H1 (cell line): Measurements from ENCODE around the gene MMEL1. TPM values are rescaled to one million over a fixed set of nuclear protein-coding genes. Genes with fewer than 3 reads are reported as not detected.

Source experiments
- CHD1 ChIP-seq: IDR thresholded peaks from 2 replicates; pipeline ENCODE4 v1.6.1; 2012; ENCODE audit warnings: low read depth, low read length, improper control_type of control experiment
- HDAC2 ChIP-seq, 2 experiments: fragments of 300-600 bp in 1 of 2; sonication (generic) in 1 of 2; IDR thresholded peaks; 2 replicates each; pipeline ENCODE4 v1.6.1; 2011 to 2012; ENCODE audit warnings: low read depth in 2 of 2, low read length in 2 of 2, mild to moderate bottlenecking in 2 of 2, moderate library complexity in 2 of 2, borderline replicate concordance in 1 of 2, inconsistent platforms in 1 of 2
- SIN3A ChIP-seq, 2 experiments: IDR thresholded peaks in 1 of 2; conservative IDR thresholded peaks in 1 of 2; 2 replicates each; pipeline ENCODE4 v1.6.1; 2011 to 2012; ENCODE audit warnings: low read length in 2 of 2, improper control_type of control experiment in 1 of 2, low read depth in 1 of 2, mild to moderate bottlenecking in 1 of 2
- TCF12 ChIP-seq: IDR thresholded peaks from 2 replicates; pipeline ENCODE4 v1.6.1; 2011; ENCODE audit warnings: low read depth, mild to moderate bottlenecking, low read length
- polyA plus RNA-seq, 7 experiments: library from polyadenylated mRNA; depleted of rRNA in 3 of 7; stranded (reverse) in 5 of 7; unstranded in 2 of 7; fragments of >200 nt in 5 of 7; fragments of 200-250 nt in 2 of 7; gene quantifications; 1 replicate in 5 of 7; 2 replicates in 1 of 7; 4 replicates in 1 of 7; pipeline versions ENCODE4 v1.2.1 to v1.2.3, GENCODE V29; 2011 to 2013; ENCODE audit warnings: missing spikeins in 2 of 7, mixed read lengths in 2 of 7
- total RNA-seq: library from RNA; stranded (reverse); fragmentation: NEBNext Ultra II Directional; extraction: Animal tissue kit (Norgen Biotek cat#: 25700); gene quantifications from 2 replicates; pipeline ENCODE4 v1.2.1, GENCODE V29; 2021
- TF ChIP-seq, protein P1 (sequence below): fragments of 300-600 bp; sonication (generic); IDR thresholded peaks from 2 replicates; pipeline ENCODE4 v1.7.1; 2012; ENCODE audit warnings: low read length, moderate library complexity, mild to moderate bottlenecking, inconsistent platforms; ENCODE audit not compliant: insufficient replicate concordance
- TF ChIP-seq, protein P2 (sequence below), 3 experiments: IDR thresholded peaks; 1 replicate in 2 of 3; 2 replicates in 1 of 3; pipeline versions ENCODE4 v1.5.1 to v1.6.1; 2011; ENCODE audit warnings: low read length in 3 of 3, mild to moderate bottlenecking in 3 of 3, inconsistent platforms in 2 of 3, low read depth in 1 of 3, moderate library complexity in 1 of 3; ENCODE audit not compliant: insufficient read depth in 1 of 3; ENCODE audit errors: control extremely low read depth in 1 of 3

Gene MMEL1
- total and polyA plus RNA-seq, 2 of the 8 experiments (the other 6 are each of a cell fraction or from before 2014, with no cell fraction given), result 0.91 to 1.7 TPM

DNA sequence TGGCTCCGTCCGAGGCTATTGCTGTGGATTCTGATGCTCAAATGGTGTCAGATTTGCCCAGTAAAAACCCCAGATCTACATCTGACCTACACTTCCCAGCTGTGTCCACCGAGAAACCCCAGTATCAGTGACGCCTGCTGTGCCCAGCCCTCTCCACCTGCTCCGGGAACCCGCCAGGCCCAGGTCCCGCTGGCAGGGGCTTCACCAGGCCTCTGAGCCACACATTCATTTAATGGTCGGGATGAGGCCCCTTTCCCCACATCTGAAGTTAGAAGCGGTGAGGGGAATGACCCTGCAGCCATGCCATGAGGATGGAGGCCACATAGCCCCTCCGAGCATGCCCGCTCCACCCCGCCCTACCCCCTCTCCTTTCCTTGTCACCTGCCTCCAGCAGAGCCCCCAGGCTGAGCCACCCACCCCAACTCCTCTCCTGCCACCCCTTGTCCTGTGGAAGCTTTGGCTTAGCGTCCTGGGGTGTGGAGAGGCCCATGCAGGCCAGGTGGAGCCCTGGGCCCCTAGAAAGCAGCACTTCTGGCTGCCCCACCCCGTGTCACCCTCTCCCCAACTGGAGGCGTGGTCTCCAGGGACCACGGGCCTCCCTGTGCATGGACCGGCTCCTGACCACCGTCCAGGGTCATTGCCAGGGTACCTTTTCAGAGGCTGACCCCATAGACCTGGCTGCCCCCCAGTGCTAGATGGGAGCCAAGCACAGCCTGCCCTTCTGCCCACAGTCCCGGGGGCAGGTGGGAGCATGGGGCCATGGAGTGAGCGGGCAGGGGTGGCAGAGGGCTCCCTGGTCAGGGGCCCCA lies 68.6 kb downstream of the MMEL1 start (continued):
- TF ChIP-seq, protein P1, sequence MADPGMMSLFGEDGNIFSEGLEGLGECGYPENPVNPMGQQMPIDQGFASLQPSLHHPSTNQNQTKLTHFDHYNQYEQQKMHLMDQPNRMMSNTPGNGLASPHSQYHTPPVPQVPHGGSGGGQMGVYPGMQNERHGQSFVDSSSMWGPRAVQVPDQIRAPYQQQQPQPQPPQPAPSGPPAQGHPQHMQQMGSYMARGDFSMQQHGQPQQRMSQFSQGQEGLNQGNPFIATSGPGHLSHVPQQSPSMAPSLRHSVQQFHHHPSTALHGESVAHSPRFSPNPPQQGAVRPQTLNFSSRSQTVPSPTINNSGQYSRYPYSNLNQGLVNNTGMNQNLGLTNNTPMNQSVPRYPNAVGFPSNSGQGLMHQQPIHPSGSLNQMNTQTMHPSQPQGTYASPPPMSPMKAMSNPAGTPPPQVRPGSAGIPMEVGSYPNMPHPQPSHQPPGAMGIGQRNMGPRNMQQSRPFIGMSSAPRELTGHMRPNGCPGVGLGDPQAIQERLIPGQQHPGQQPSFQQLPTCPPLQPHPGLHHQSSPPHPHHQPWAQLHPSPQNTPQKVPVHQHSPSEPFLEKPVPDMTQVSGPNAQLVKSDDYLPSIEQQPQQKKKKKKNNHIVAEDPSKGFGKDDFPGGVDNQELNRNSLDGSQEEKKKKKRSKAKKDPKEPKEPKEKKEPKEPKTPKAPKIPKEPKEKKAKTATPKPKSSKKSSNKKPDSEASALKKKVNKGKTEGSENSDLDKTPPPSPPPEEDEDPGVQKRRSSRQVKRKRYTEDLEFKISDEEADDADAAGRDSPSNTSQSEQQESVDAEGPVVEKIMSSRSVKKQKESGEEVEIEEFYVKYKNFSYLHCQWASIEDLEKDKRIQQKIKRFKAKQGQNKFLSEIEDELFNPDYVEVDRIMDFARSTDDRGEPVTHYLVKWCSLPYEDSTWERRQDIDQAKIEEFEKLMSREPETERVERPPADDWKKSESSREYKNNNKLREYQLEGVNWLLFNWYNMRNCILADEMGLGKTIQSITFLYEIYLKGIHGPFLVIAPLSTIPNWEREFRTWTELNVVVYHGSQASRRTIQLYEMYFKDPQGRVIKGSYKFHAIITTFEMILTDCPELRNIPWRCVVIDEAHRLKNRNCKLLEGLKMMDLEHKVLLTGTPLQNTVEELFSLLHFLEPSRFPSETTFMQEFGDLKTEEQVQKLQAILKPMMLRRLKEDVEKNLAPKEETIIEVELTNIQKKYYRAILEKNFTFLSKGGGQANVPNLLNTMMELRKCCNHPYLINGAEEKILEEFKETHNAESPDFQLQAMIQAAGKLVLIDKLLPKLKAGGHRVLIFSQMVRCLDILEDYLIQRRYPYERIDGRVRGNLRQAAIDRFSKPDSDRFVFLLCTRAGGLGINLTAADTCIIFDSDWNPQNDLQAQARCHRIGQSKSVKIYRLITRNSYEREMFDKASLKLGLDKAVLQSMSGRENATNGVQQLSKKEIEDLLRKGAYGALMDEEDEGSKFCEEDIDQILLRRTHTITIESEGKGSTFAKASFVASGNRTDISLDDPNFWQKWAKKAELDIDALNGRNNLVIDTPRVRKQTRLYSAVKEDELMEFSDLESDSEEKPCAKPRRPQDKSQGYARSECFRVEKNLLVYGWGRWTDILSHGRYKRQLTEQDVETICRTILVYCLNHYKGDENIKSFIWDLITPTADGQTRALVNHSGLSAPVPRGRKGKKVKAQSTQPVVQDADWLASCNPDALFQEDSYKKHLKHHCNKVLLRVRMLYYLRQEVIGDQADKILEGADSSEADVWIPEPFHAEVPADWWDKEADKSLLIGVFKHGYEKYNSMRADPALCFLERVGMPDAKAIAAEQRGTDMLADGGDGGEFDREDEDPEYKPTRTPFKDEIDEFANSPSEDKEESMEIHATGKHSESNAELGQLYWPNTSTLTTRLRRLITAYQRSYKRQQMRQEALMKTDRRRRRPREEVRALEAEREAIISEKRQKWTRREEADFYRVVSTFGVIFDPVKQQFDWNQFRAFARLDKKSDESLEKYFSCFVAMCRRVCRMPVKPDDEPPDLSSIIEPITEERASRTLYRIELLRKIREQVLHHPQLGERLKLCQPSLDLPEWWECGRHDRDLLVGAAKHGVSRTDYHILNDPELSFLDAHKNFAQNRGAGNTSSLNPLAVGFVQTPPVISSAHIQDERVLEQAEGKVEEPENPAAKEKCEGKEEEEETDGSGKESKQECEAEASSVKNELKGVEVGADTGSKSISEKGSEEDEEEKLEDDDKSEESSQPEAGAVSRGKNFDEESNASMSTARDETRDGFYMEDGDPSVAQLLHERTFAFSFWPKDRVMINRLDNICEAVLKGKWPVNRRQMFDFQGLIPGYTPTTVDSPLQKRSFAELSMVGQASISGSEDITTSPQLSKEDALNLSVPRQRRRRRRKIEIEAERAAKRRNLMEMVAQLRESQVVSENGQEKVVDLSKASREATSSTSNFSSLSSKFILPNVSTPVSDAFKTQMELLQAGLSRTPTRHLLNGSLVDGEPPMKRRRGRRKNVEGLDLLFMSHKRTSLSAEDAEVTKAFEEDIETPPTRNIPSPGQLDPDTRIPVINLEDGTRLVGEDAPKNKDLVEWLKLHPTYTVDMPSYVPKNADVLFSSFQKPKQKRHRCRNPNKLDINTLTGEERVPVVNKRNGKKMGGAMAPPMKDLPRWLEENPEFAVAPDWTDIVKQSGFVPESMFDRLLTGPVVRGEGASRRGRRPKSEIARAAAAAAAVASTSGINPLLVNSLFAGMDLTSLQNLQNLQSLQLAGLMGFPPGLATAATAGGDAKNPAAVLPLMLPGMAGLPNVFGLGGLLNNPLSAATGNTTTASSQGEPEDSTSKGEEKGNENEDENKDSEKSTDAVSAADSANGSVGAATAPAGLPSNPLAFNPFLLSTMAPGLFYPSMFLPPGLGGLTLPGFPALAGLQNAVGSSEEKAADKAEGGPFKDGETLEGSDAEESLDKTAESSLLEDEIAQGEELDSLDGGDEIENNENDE, result no peak
- TF ChIP-seq SIN3A (conservative IDR thresholded peaks at IDR 0.05 in 1 of 2, IDR thresholded peaks at IDR 0.05 in 1 of 2; ENCODE audit: low read depth in 1 of 2, low read length in 2 of 2) (no peak), HDAC2 (IDR thresholded peaks at IDR 0.05; ENCODE audit: borderline replicate concordance in 1 of 2, low read depth in 2 of 2, low read length in 2 of 2) (no peak), TCF12 (no peak), CHD1 (no peak)
- TF ChIP-seq, protein P2, sequence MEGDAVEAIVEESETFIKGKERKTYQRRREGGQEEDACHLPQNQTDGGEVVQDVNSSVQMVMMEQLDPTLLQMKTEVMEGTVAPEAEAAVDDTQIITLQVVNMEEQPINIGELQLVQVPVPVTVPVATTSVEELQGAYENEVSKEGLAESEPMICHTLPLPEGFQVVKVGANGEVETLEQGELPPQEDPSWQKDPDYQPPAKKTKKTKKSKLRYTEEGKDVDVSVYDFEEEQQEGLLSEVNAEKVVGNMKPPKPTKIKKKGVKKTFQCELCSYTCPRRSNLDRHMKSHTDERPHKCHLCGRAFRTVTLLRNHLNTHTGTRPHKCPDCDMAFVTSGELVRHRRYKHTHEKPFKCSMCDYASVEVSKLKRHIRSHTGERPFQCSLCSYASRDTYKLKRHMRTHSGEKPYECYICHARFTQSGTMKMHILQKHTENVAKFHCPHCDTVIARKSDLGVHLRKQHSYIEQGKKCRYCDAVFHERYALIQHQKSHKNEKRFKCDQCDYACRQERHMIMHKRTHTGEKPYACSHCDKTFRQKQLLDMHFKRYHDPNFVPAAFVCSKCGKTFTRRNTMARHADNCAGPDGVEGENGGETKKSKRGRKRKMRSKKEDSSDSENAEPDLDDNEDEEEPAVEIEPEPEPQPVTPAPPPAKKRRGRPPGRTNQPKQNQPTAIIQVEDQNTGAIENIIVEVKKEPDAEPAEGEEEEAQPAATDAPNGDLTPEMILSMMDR (IDR thresholded peaks at IDR 0.05; ENCODE audit: control extremely low read depth in 1 of 3, insufficient read depth in 1 of 3, low read depth in 1 of 3, low read length in 3 of 3), result no peak
